ENCODE data around the gene MED9.

The MED9 gene

GRCh38 chr17:17523731-17524490 is 47.1 kb downstream of the MED9 start:
- H3K27ac Mint-ChIP-seq: peak overlapping the region in 1 of 2 donors; percentile 92

GRCh38 chr17:17525311-17525710 is 48.5 kb downstream of the MED9 start:
- no peaks in the 10 kb centered on the region for H3K9me3 Mint-ChIP-seq
- ATAC-seq (no peak), DNase-seq (no peak)
- no peak overlapping the region for H3K4me3 Mint-ChIP-seq
- no peaks in the 10 kb centered on the region for H3K27me3 Mint-ChIP-seq
- no peak overlapping the region for H3K27ac Mint-ChIP-seq
- no peaks in the 10 kb centered on the region for H3K4me1 Mint-ChIP-seq

More at GRCh38 chr17:17523731-17524490, 47.1 kb downstream of the MED9 start:
- DNase-seq (no peak), ATAC-seq (no peak)
- Mint-ChIP-seq H3K9me3 (no peaks in the 10 kb centered on the region), H3K4me3 (no peak overlapping the region), H3K27me3 (no peaks in the 10 kb centered on the region), H3K4me1 (no peaks in the 10 kb centered on the region)

- no peak for ATAC-seq
- Mint-ChIP-seq H3K4me1 (no peaks in the 10 kb centered on the region), H3K27ac (no peak overlapping the region), H3K9me3 (no peaks in the 10 kb centered on the region), H3K27me3 (no peaks in the 10 kb centered on the region), H3K4me3 (no peak overlapping the region)
- no peak for DNase-seq
These were observed 49.2 kb downstream of the MED9 start for GRCh38 chr17:17525956-17526355.

- Mint-ChIP-seq H3K9me3 (no peaks in the 10 kb centered on the region), H3K4me3 (no peak overlapping the region), H3K27ac (no peak overlapping the region), H3K27me3 (no peaks in the 10 kb centered on the region), H3K4me1 (no peaks in the 10 kb centered on the region)
- no peak for DNase-seq
- ATAC-seq: no peak
These were observed 49.6 kb downstream of the MED9 start for GRCh38 chr17:17526369-17526768.

GRCh38 chr17:17527534-17527933 is 50.7 kb downstream of the MED9 start:
- Mint-ChIP-seq H3K27ac (peak overlapping the region in 1 of 2 donors; percentile 61), H3K27me3 (no peaks in the 10 kb centered on the region), H3K4me3 (no peak overlapping the region), H3K9me3 (no peaks in the 10 kb centered on the region), H3K4me1 (no peaks in the 10 kb centered on the region)
- no peak for DNase-seq
- no peak for ATAC-seq

- no peak for DNase-seq
- Mint-ChIP-seq H3K4me1 (no peaks in the 10 kb centered on the region), H3K9me3 (no peaks in the 10 kb centered on the region), H3K4me3 (no peak overlapping the region), H3K27me3 (no peaks in the 10 kb centered on the region), H3K27ac (peak overlapping the region; percentile 34 to 61)
- ATAC-seq: no peak
These were observed 51.2 kb downstream of the MED9 start for GRCh38 chr17:17527956-17528500.

GRCh38 chr17:17528696-17529652 is 52.2 kb downstream of the MED9 start:
- no peaks in the 10 kb centered on the region for H3K27me3 Mint-ChIP-seq
- peak overlapping the region in 1 of 2 donors; percentile 22 for H3K27ac Mint-ChIP-seq

GRCh38 chr17:17531156-17531555 is 54.4 kb downstream of the MED9 start:
- no peak for DNase-seq
- no peak overlapping the region for H3K27ac Mint-ChIP-seq
- no peak for ATAC-seq
- no peaks in the 10 kb centered on the region for H3K4me1 Mint-ChIP-seq
- no peaks in the 10 kb centered on the region for H3K9me3 Mint-ChIP-seq
- no peaks in the 10 kb centered on the region for H3K27me3 Mint-ChIP-seq
- no peak overlapping the region for H3K4me3 Mint-ChIP-seq

More at GRCh38 chr17:17528696-17529652, 52.2 kb downstream of the MED9 start:
- no peaks in the 10 kb centered on the region for H3K9me3 Mint-ChIP-seq
- no peak for DNase-seq
- no peaks in the 10 kb centered on the region for H3K4me1 Mint-ChIP-seq
- no peak overlapping the region for H3K4me3 Mint-ChIP-seq
- no peak for ATAC-seq

- no peak for ATAC-seq
- DNase-seq: no peak
- Mint-ChIP-seq H3K4me3 (no peak overlapping the region), H3K4me1 (no peaks in the 10 kb centered on the region), H3K27me3 (no peaks in the 10 kb centered on the region), H3K9me3 (no peaks in the 10 kb centered on the region), H3K27ac (no peak overlapping the region)
These were observed 56.2 kb downstream of the MED9 start for GRCh38 chr17:17532991-17533390.

GRCh38 chr17:17533901-17534441 is 57.2 kb downstream of the MED9 start:
- Mint-ChIP-seq H3K27me3 (no peaks in the 10 kb centered on the region), H3K4me1 (no peaks in the 10 kb centered on the region), H3K27ac (peak overlapping the region in 1 of 2 donors; percentile 42), H3K4me3 (no peak overlapping the region), H3K9me3 (no peaks in the 10 kb centered on the region)
- ATAC-seq: no peak
- no peak for DNase-seq

GRCh38 chr17:17535957-17536356 is 59.2 kb downstream of the MED9 start:
- DNase-seq (no peak), ATAC-seq (no peak)
- peak overlapping the region in 1 of 2 donors; percentile 44 for H3K27ac Mint-ChIP-seq
- H3K27me3 Mint-ChIP-seq: no peaks in the 10 kb centered on the region
- H3K4me1 Mint-ChIP-seq: no peaks in the 10 kb centered on the region
- H3K9me3 Mint-ChIP-seq: no peaks in the 10 kb centered on the region
- no peak overlapping the region for H3K4me3 Mint-ChIP-seq

GRCh38 chr17:17536702-17537101 is 59.9 kb downstream of the MED9 start:
- Mint-ChIP-seq H3K9me3 (no peaks in the 10 kb centered on the region), H3K27ac (no peak overlapping the region), H3K4me3 (no peak overlapping the region), H3K27me3 (no peaks in the 10 kb centered on the region), H3K4me1 (no peaks in the 10 kb centered on the region)
- DNase-seq (no peak), ATAC-seq (no peak)

GRCh38 chr17:17537311-17538099 is 60.7 kb downstream of the MED9 start:
- no peaks in the 10 kb centered on the region for H3K9me3 Mint-ChIP-seq
- no peak overlapping the region for H3K27ac Mint-ChIP-seq
- ATAC-seq (peak; percentile 37), DNase-seq (no peak)
- H3K27me3 Mint-ChIP-seq: no peaks in the 10 kb centered on the region
- H3K4me3 Mint-ChIP-seq: no peak overlapping the region
- H3K4me1 Mint-ChIP-seq: no peaks in the 10 kb centered on the region

GRCh38 chr17:17538417-17539391 is 61.9 kb downstream of the MED9 start:
- Mint-ChIP-seq H3K27me3 (no peaks in the 10 kb centered on the region), H3K4me1 (no peaks in the 10 kb centered on the region), H3K4me3 (no peak overlapping the region), H3K27ac (peak overlapping the region in 1 of 2 donors; percentile 57), H3K9me3 (no peaks in the 10 kb centered on the region)
- ATAC-seq (no peak), DNase-seq (no peak)

All from stimulated activated naive CD8-positive, alpha-beta T cell treated with anti-CD3 and anti-CD28 coated beads, Interleukin-15, amount 100 ng/mL, for 72 hours (primary cell).